Measurements from ENCODE around the gene KIF19.
A peak's percentile ranks its signal among the peaks of the same experiment; 100 is the strongest.

The KIF19 gene

DNA sequence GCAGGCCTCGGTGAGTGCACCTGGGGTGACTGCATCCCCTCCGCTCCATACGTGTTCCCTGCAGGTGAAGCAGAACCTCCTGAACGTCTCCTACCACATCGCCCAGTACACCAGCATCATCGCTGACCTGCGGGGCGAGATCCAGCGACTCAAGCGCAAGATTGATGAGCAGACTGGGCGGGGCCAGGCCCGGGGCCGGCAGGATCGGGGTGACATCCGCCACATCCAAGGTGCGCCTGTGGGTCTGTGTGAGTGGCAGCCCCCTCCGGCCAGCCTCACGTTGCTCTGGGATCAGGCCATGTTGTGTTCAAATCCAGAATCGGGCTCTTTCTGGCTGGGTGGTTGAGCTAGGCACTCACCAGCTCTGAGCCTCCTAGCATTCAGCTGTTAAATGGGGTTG lies 23.1 kb downstream of the KIF19 start:
- no peak overlapping the region; the same call in 1 of the 2 replicates for H3K27ac ChIP-seq
- H3K27me3 ChIP-seq (ENCODE audit: insufficient read depth, low read depth, severe bottlenecking), result no peaks in the 10 kb centered on the region
- TF ChIP-seq, protein P1, sequence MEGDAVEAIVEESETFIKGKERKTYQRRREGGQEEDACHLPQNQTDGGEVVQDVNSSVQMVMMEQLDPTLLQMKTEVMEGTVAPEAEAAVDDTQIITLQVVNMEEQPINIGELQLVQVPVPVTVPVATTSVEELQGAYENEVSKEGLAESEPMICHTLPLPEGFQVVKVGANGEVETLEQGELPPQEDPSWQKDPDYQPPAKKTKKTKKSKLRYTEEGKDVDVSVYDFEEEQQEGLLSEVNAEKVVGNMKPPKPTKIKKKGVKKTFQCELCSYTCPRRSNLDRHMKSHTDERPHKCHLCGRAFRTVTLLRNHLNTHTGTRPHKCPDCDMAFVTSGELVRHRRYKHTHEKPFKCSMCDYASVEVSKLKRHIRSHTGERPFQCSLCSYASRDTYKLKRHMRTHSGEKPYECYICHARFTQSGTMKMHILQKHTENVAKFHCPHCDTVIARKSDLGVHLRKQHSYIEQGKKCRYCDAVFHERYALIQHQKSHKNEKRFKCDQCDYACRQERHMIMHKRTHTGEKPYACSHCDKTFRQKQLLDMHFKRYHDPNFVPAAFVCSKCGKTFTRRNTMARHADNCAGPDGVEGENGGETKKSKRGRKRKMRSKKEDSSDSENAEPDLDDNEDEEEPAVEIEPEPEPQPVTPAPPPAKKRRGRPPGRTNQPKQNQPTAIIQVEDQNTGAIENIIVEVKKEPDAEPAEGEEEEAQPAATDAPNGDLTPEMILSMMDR (IDR thresholded peaks at IDR 0.05; ENCODE audit: low read depth, low read length), result no peak
- no peak for DNase-seq
- H3K9me3 ChIP-seq (ENCODE audit: severe bottlenecking), result no peaks in the 10 kb centered on the region
- H3K36me3 ChIP-seq, result no peaks in the 10 kb centered on the region
- H3K4me3 ChIP-seq (ENCODE audit: low read depth, low read length), result no peak overlapping the region

- Histone ChIP-seq H3K27ac (peak overlapping the region; percentile 23; the same call in 1 of the 2 replicates), H3K36me3 (no peaks in the 10 kb centered on the region), H3K9me3 (ENCODE audit: severe bottlenecking) (no peaks in the 10 kb centered on the region), H3K4me3 (ENCODE audit: low read depth, low read length) (no peak overlapping the region), H3K27me3 (ENCODE audit: insufficient read depth, low read depth, severe bottlenecking) (no peaks in the 10 kb centered on the region)
- DNase-seq, result no peak
- TF ChIP-seq, protein P1 (IDR thresholded peaks at IDR 0.05; ENCODE audit: low read depth, low read length), result no peak
Measured at GRCh38 chr17:74350486-74350885, 24.5 kb downstream of the KIF19 start.

DNA sequence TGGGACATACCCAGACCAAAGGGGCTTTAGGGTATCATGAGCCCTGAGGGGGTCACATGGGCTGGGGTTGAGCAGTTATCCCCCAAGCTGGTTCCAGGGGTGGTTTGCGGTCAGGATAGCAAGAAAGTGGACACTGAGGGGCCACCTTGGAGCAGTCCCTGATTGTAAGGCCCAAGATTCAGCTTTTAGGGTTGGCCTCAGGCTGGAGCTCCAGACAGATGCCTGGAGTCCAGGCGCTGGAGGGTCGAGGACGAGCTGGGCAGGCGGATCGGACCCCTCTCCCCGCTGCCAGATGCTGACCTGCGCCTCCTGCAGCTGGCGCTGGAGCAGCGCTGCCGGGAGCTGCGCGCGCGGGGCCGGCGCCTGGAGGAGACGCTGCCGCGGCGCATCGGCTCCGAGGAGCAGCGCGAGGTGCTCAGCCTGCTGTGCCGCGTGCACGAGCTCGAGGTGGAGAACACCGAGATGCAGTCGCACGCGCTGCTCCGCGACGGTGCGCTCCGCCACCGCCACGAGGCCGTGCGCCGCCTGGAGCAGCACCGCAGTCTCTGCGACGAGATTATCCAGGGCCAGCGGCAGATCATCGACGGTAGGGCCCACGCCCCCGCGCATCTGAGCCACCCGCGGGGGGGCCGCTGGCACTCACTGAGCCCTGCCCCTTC lies 25.7 kb downstream of the KIF19 start:
- peak overlapping the region; percentile 92; the same call in 1 of the 2 replicates for H3K27ac ChIP-seq
- H3K4me3 ChIP-seq (ENCODE audit: low read depth, low read length), result no peak overlapping the region
- H3K27me3 ChIP-seq (ENCODE audit: insufficient read depth, low read depth, severe bottlenecking), result no peaks in the 10 kb centered on the region
- no peak for DNase-seq
- TF ChIP-seq, protein P1 (IDR thresholded peaks at IDR 0.05; ENCODE audit: low read depth, low read length), result no peak
- no peaks in the 10 kb centered on the region for H3K9me3 ChIP-seq (ENCODE audit: severe bottlenecking)
- no peaks in the 10 kb centered on the region for H3K36me3 ChIP-seq

- H3K27ac ChIP-seq, result peak overlapping the region; percentile 92
Measured at GRCh38 chr17:74353446-74354060, 27.5 kb downstream of the KIF19 start.

GRCh38 chr17:74354123-74354522 lies 28.1 kb downstream of the KIF19 start:
- H3K36me3 ChIP-seq, result no peaks in the 10 kb centered on the region
- TF ChIP-seq, protein P1 (IDR thresholded peaks at IDR 0.05; ENCODE audit: low read depth, low read length), result peak; percentile 100
- H3K27me3 ChIP-seq (ENCODE audit: insufficient read depth, low read depth, severe bottlenecking), result no peaks in the 10 kb centered on the region
- peak overlapping the region; percentile 92 for H3K27ac ChIP-seq
- no peaks in the 10 kb centered on the region for H3K9me3 ChIP-seq (ENCODE audit: severe bottlenecking)
- DNase-seq, result peak; percentile 97
- peak overlapping the region; percentile 27 for H3K4me3 ChIP-seq (ENCODE audit: low read depth, low read length)

More at GRCh38 chr17:74353446-74354060, 27.5 kb downstream of the KIF19 start:
- H3K4me3 ChIP-seq (ENCODE audit: low read depth, low read length), result peak overlapping the region; percentile 27
- no peaks in the 10 kb centered on the region for H3K9me3 ChIP-seq (ENCODE audit: severe bottlenecking)
- TF ChIP-seq, protein P1 (IDR thresholded peaks at IDR 0.05; ENCODE audit: low read depth, low read length), result no peak
- peak; percentile 93 for DNase-seq
- H3K36me3 ChIP-seq, result no peaks in the 10 kb centered on the region
- H3K27me3 ChIP-seq (ENCODE audit: insufficient read depth, low read depth, severe bottlenecking), result no peaks in the 10 kb centered on the region
